Smooth muscle cell (in vitro differentiated cells): ENCODE data around the gene DENND2A. TPM values are rescaled to one million over a fixed set of nuclear protein-coding genes. Genes with fewer than 3 reads are reported as not detected.

Experiments used
- DNase-seq: peaks from one replicate; lab custom pipeline; 2025; ENCODE audit not compliant: unreplicated experiment; lab: John Stamatoyannopoulos, UW
- H2AFZ ChIP-seq: fragments of 200-600 bp; sonication (generic); 2 replicates; pipeline ENCODE4 v1.6.0; 2016; ENCODE audit warnings: antibody characterized with exemption, low read depth, mild to moderate bottlenecking
- H3F3A ChIP-seq: fragments of 200-600 bp; sonication (generic); 2 replicates; pipeline ENCODE4 v1.6.0; 2017; ENCODE audit warnings: antibody characterized with exemption, low read depth
- H3K27ac ChIP-seq: fragments of 200-600 bp; sonication (generic); 2 replicates; pipeline ENCODE4 v1.5.1; 2016; ENCODE audit warnings: low read depth, mild to moderate bottlenecking
- H3K27me3 ChIP-seq: fragments of 200-600 bp; sonication (generic); 2 replicates; pipeline ENCODE4 v1.6.1; 2016; ENCODE audit warnings: low read depth, mild to moderate bottlenecking
- H3K36me3 ChIP-seq: fragments of 200-600 bp; sonication (generic); 2 replicates; pipeline ENCODE4 v1.5.1; 2016; ENCODE audit warnings: low read depth
- H3K4me1 ChIP-seq: fragments of 200-600 bp; sonication (generic); 2 replicates; pipeline ENCODE4 v1.5.1; 2016; ENCODE audit warnings: low read depth
- H3K4me2 ChIP-seq: fragments of 200-600 bp; sonication (generic); 2 replicates; pipeline ENCODE4 v1.6.0; 2016; ENCODE audit warnings: mild to moderate bottlenecking
- H3K4me3 ChIP-seq: fragments of 200-600 bp; sonication (generic); 2 replicates; pipeline ENCODE4 v1.5.1; 2016; ENCODE audit warnings: mild to moderate bottlenecking
- H3K79me2 ChIP-seq: fragments of 200-600 bp; sonication (generic); 2 replicates; pipeline ENCODE4 v1.6.0; 2016; ENCODE audit warnings: low read depth, mild to moderate bottlenecking
- H3K9ac ChIP-seq: fragments of 200-600 bp; sonication (generic); 2 replicates; pipeline ENCODE4 v1.6.0; 2016; ENCODE audit warnings: low read depth
- H3K9me3 ChIP-seq: fragments of 200-600 bp; sonication (generic); replicated peaks from 2 replicates; pipeline ENCODE4 v1.5.1; 2016; ENCODE audit warnings: low read depth
- H4K20me1 ChIP-seq: fragments of 200-600 bp; sonication (generic); 2 replicates; pipeline ENCODE4 v1.6.0; 2016; ENCODE audit warnings: low read depth
- WGBS: methylation state at CpG from one replicate; pipeline ENCODE4 v1.1.7; 2016; ENCODE audit warnings: low lambda C conversion rate; 5-methylcytosine and 5-hydroxymethylcytosine counted together
- polyA plus RNA-seq: library from polyadenylated mRNA; unstranded; fragments of >200 nt; fragmentation: Nextera tagmentation; extraction: Ambion mirVana; gene quantifications from 2 replicates; pipeline ENCODE4 v1.2.1, GENCODE V29; 2016
- total RNA-seq: library from RNA; depleted of rRNA; stranded (reverse); fragments of >200 nt; gene quantifications from 2 replicates; pipeline ENCODE4 v1.2.3, GENCODE V29; 2014
- TF ChIP-seq, protein P1 (sequence below): fragments of 200-600 bp; sonication (generic); IDR thresholded peaks from 2 replicates; pipeline ENCODE4 v1.5.1; 2017; ENCODE audit warnings: borderline replicate concordance, mild to moderate bottlenecking, antibody characterized with exemption; ENCODE audit not compliant: insufficient read depth, poor library complexity, severe bottlenecking

Gene DENND2A
- total and polyA plus RNA-seq, 2 experiments from 2014 or later: 1.8 to 4.6 TPM

DNA sequence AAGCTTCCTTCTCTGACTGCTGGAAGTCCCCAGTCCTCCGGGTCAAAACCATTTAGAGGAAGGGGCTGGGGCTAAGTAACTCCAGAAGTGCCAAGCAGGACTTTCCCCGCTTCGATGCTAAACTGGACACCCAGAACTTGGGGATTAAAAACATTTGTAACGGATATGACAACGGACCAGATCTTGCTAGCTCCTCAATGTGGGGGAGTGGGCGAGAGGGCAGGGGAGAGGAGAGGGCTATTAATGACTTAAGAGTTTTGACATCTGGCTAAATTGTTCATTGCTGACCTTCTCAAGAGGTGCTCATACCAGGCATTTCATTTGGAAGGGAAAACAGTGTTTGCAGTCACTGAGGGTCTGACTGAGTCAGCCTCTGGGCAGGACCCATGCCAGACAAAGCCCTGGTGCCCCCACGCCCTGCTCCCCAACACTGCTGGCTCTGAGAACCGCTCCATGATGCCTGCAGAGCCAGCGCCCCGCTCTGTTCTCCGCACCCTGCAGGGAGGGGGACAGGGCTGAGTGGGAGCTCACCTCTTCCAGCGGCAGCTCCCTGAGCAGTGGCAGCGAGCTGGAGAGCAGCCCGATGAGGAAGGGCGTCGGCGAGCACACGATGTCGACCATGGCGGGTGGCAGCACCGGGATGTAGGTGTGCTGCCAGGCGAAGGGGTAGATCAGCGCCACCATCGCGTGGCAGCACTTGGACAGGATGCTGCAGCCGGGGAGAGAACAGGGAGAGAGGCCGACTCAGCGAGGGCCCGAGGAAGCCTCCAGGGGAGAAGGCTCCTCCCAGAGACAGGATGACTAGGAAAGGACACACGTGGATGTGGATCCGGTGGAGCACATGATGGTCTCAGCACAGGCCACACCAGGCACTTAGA, 113.6 kb downstream of the DENND2A start:
- Histone ChIP-seq H3F3A (no peaks in the 10 kb centered on the region), H3K27me3 (no peaks in the 10 kb centered on the region), H3K9ac (no peak overlapping the region), H3K36me3 (no peaks in the 10 kb centered on the region), H3K4me2 (no peak overlapping the region), H3K4me3 (no peak overlapping the region), H3K9me3 (no peaks in the 10 kb centered on the region), H3K79me2 (no peaks in the 10 kb centered on the region), H2AFZ (no peak overlapping the region), H4K20me1 (no peaks in the 10 kb centered on the region), H3K27ac (no peak overlapping the region), H3K4me1 (no peaks in the 10 kb centered on the region)
- 92% methylated on average over 31 of the region's 31 CpGs for WGBS
- DNase-seq: no peak
- TF ChIP-seq, protein P1, sequence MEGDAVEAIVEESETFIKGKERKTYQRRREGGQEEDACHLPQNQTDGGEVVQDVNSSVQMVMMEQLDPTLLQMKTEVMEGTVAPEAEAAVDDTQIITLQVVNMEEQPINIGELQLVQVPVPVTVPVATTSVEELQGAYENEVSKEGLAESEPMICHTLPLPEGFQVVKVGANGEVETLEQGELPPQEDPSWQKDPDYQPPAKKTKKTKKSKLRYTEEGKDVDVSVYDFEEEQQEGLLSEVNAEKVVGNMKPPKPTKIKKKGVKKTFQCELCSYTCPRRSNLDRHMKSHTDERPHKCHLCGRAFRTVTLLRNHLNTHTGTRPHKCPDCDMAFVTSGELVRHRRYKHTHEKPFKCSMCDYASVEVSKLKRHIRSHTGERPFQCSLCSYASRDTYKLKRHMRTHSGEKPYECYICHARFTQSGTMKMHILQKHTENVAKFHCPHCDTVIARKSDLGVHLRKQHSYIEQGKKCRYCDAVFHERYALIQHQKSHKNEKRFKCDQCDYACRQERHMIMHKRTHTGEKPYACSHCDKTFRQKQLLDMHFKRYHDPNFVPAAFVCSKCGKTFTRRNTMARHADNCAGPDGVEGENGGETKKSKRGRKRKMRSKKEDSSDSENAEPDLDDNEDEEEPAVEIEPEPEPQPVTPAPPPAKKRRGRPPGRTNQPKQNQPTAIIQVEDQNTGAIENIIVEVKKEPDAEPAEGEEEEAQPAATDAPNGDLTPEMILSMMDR: no peak

DNA sequence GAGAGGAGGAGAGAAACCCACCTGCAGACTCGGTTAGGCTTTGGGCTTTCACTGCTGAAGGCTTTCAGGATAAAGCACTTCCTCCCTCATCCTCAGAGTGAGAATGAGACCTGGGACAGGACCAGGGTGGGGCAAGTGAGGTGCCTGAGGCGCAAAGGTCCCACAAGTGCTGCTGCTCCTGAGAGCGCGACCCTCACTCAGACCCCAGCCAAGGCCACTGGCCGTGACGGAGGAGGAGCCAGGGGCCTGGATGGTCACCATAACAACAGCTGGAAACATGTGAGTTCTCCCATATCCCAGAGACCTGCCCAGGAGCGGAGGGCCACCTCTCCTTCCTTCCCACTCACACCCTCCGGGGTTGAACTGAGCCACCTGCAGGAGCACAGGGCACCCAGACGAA, 114.4 kb downstream of the DENND2A start:
- no peaks in the 10 kb centered on the region for H3K4me1 ChIP-seq
- no peak overlapping the region for H2AFZ ChIP-seq
- H3K79me2 ChIP-seq: no peaks in the 10 kb centered on the region
- TF ChIP-seq, protein P1: no peak
- no peak overlapping the region for H3K4me3 ChIP-seq
- WGBS: 92% methylated on average over 9 of the region's 9 CpGs
- H4K20me1 ChIP-seq: no peaks in the 10 kb centered on the region
- DNase-seq: no peak
- no peak overlapping the region for H3K27ac ChIP-seq
- H3K9me3 ChIP-seq: no peaks in the 10 kb centered on the region
- no peaks in the 10 kb centered on the region for H3K27me3 ChIP-seq
- H3K36me3 ChIP-seq: no peaks in the 10 kb centered on the region
- no peaks in the 10 kb centered on the region for H3F3A ChIP-seq
- no peak overlapping the region for H3K4me2 ChIP-seq
- H3K9ac ChIP-seq: no peak overlapping the region

DNA sequence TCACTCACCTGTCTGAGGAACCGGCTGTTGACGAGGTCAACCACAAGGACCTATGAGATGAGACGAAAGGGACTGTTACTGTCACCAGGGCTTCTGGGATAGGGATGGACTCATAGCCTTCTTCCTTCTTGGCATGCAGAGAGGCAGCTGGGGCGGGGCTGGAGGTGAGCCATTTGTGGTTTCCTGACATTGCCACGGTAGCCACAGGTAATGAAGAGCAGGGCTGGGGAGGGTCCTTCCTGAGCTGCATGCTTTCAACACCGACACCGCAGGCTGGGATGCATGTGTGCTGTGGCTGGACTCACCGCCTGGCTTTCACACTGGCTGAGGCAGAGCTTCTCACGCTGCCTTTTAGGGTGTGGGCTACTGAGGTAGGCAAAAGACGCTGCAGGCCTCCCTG, 114.9 kb downstream of the DENND2A start:
- Histone ChIP-seq H3K36me3 (no peaks in the 10 kb centered on the region), H3K4me3 (no peak overlapping the region), H4K20me1 (no peaks in the 10 kb centered on the region), H3K9ac (no peak overlapping the region), H3F3A (no peaks in the 10 kb centered on the region), H3K4me1 (no peaks in the 10 kb centered on the region), H3K4me2 (no peak overlapping the region), H2AFZ (no peak overlapping the region), H3K27me3 (no peaks in the 10 kb centered on the region), H3K27ac (no peak overlapping the region), H3K9me3 (no peaks in the 10 kb centered on the region), H3K79me2 (no peaks in the 10 kb centered on the region)
- 82% methylated on average over 10 of the region's 10 CpGs for WGBS
- TF ChIP-seq, protein P1: no peak
- no peak for DNase-seq

DNA sequence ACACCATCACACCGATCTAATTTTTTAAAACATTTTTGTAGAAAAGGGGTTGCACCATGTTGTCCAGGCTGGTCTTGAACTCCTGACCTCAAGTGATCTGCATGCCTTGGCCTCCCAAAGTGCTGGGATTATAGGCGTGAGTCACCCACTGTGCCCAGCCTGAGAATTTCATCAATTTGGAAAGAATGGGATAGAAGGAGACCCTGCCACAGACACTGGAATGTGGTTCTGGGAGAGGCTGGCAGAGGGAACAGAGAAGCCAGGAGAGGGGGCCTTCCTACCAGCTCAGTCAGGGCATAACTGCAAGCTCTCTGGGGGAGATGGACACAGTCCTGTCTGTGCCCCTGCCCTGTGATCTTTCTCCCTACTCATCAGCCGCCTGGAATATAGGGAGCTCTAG, 119.2 kb downstream of the DENND2A start:
- H3K27me3 ChIP-seq: no peaks in the 10 kb centered on the region
- H3K27ac ChIP-seq: no peak overlapping the region
- WGBS: 92% methylated on average over 3 of the region's 3 CpGs
- no peaks in the 10 kb centered on the region for H3F3A ChIP-seq
- no peak overlapping the region for H3K9ac ChIP-seq
- TF ChIP-seq, protein P1: no peak
- H2AFZ ChIP-seq: no peak overlapping the region
- no peaks in the 10 kb centered on the region for H4K20me1 ChIP-seq
- H3K36me3 ChIP-seq: no peaks in the 10 kb centered on the region
- no peak overlapping the region for H3K4me2 ChIP-seq
- peaks cover 8% of the 10 kb centered on the region for H3K4me1 ChIP-seq
- H3K9me3 ChIP-seq: no peaks in the 10 kb centered on the region
- H3K4me3 ChIP-seq: no peak overlapping the region
- H3K79me2 ChIP-seq: no peaks in the 10 kb centered on the region
- no peak for DNase-seq
